Gastroesophageal sphincter (tissue), 4 donors: Measurements from ENCODE around the gene LPP. TPM values are rescaled to one million over a fixed set of nuclear protein-coding genes. Genes with fewer than 3 reads are reported as not detected.
A peak's percentile ranks its signal among the peaks of the same experiment; 100 is the strongest.

ENCODE experiments used
- ATAC-seq: fragments of 150-250 bp; one replicate; pipeline ENCODE4 v1.9.1; 2016; ENCODE audit warnings: mild to moderate bottlenecking, moderate library complexity
- H3K27ac ChIP-seq, 4 donors: fragments of 200-600 bp; sonication (generic) in 3 of 4; 1 replicate in 3 of 4; 2 replicates in 1 of 4; pipeline ENCODE4 v1.5.1; 2016 to 2019
- H3K27me3 ChIP-seq: fragments of 200-600 bp; sonication (generic); one replicate; pipeline ENCODE4 v1.5.1; 2019
- H3K36me3 ChIP-seq, 2 donors: fragments of 200-600 bp; sonication (generic); one replicate each; pipeline ENCODE4 v1.5.1; 2019; ENCODE audit warnings: control low read depth in 1 of 2
- H3K4me1 ChIP-seq, 3 donors: fragments of 200-600 bp; sonication (generic); 1 replicate in 2 of 3; 2 replicates in 1 of 3; pipeline ENCODE4 v1.5.1; 2016 to 2019; ENCODE audit warnings: control low read depth in 2 of 3
- H3K4me3 ChIP-seq, 2 donors: fragments of 200-600 bp; sonication (generic); one replicate each; pipeline ENCODE4 v1.5.1; 2019; ENCODE audit warnings: mild to moderate bottlenecking in 1 of 2, moderate library complexity in 1 of 2
- H3K9me3 ChIP-seq, 3 donors: fragments of 200-600 bp; sonication (generic); one replicate each; pipeline ENCODE4 v1.5.1; 2017 to 2019; ENCODE audit warnings: control low read depth in 2 of 3
- EP300 ChIP-seq: sonication (generic); formaldehyde crosslinking; IDR thresholded peaks from one replicate; pipeline ENCODE4 v1.6.1; 2017; ENCODE audit warnings: antibody characterized with exemption, mild to moderate bottlenecking
- POLR2A ChIP-seq, 2 donors: fragments of 450-650 bp; IDR thresholded peaks; one replicate each; pipeline ENCODE4 v1.6.1; 2017; ENCODE audit warnings: antibody characterized with exemption in 2 of 2, mild to moderate bottlenecking in 2 of 2, moderate library complexity in 1 of 2
- POLR2AphosphoS5 ChIP-seq: sonication (generic); formaldehyde crosslinking; IDR thresholded peaks from one replicate; pipeline ENCODE4 v1.6.1; 2017; ENCODE audit warnings: antibody characterized with exemption
- WGBS, 2 donors: methylation state at CpG; one replicate each; pipeline ENCODE4 v1.1.5; 2018; ENCODE audit warnings: low coverage in 1 of 2; 5-methylcytosine and 5-hydroxymethylcytosine counted together
- total RNA-seq, 4 donors: library from RNA; depleted of rRNA; stranded (reverse); fragments of >200 nt; gene quantifications; one replicate each; pipeline ENCODE4 v1.1.0, GENCODE V29; 2016
- TF ChIP-seq, protein P1 (sequence below), 4 experiments: fragments of 200-600 bp in 2 of 4; fragments of 450-650 bp in 2 of 4; sonication (generic) in 1 of 4; IDR thresholded peaks; one replicate each; pipeline ENCODE4 v1.5.1; 2017 to 2019; ENCODE audit warnings: antibody characterized with exemption in 4 of 4, mild to moderate bottlenecking in 2 of 4, moderate library complexity in 2 of 4

Gene LPP
- total RNA-seq, 4 donors from 2014 or later, result 1,243 to 2,297 (median 2,164) TPM

DNA sequence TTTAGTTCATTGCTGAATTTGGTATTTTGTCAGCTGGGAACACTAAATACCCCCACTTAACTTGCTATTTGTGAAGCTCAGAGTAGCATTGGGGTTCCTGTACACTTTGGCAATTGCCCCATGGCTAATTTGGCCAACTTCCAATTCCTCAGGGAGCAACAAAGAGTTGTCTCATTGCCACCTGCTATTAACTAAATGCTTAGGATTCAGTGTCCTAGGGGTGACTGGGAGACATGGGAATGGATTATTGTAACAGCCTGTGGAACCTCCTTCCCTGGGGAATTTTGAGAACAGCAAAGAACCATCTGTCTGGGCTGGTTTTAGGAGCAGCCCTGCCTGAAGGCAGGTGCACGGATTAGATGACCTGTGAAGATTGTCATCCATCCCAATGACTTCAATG, 580.4 kb downstream of the LPP start:
- peaks cover 0 to 20% (median 2%) of the 10 kb centered on the region in 3 donors for H3K4me1 ChIP-seq
- H3K4me3 ChIP-seq, result no peak overlapping the region
- H3K27ac ChIP-seq, result no peak overlapping the region
- TF ChIP-seq POLR2AphosphoS5 (peak; percentile 50), EP300 (no peak), POLR2A (IDR thresholded peaks at IDR 0.05) (no peak)
- TF ChIP-seq, protein P1, sequence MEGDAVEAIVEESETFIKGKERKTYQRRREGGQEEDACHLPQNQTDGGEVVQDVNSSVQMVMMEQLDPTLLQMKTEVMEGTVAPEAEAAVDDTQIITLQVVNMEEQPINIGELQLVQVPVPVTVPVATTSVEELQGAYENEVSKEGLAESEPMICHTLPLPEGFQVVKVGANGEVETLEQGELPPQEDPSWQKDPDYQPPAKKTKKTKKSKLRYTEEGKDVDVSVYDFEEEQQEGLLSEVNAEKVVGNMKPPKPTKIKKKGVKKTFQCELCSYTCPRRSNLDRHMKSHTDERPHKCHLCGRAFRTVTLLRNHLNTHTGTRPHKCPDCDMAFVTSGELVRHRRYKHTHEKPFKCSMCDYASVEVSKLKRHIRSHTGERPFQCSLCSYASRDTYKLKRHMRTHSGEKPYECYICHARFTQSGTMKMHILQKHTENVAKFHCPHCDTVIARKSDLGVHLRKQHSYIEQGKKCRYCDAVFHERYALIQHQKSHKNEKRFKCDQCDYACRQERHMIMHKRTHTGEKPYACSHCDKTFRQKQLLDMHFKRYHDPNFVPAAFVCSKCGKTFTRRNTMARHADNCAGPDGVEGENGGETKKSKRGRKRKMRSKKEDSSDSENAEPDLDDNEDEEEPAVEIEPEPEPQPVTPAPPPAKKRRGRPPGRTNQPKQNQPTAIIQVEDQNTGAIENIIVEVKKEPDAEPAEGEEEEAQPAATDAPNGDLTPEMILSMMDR (IDR thresholded peaks at IDR 0.05), result no peak
- no peaks in the 10 kb centered on the region for H3K27me3 ChIP-seq
- ATAC-seq, result no peak
- peaks cover 0 to 6% of the 10 kb centered on the region in 2 donors for H3K36me3 ChIP-seq
- 83 to 100% methylated on average over 1 of the region's 1 CpG for WGBS, 2 donors
- no peaks in the 10 kb centered on the region for H3K9me3 ChIP-seq

DNA sequence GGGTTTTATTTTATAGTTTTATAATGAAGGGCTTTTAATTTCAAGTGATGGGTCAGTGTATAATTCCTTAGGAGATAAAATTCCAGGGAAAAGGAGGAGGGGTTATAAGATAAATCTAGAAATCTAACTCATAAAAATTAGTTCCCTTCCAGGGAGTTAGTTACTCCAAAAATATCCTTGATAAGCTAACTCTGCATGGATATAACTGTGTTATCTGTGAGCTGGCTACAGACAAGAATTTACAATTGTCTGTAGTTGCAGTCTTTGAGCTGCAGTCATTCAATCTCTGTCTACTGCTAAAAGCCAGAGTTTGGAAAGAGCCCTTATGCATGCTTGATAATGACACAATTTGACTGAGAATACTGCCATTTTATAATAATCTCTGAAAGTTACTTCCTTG, 585.6 kb downstream of the LPP start:
- Histone ChIP-seq H3K27ac (no peak overlapping the region), H3K27me3 (no peaks in the 10 kb centered on the region), H3K4me1 (peaks cover 0 to 12% (median 4%) of the 10 kb centered on the region in 3 donors), H3K9me3 (no peaks in the 10 kb centered on the region), H3K36me3 (no peaks in the 10 kb centered on the region), H3K4me3 (no peak overlapping the region)
- no peak for ATAC-seq
- no peak for TF ChIP-seq EP300

DNA sequence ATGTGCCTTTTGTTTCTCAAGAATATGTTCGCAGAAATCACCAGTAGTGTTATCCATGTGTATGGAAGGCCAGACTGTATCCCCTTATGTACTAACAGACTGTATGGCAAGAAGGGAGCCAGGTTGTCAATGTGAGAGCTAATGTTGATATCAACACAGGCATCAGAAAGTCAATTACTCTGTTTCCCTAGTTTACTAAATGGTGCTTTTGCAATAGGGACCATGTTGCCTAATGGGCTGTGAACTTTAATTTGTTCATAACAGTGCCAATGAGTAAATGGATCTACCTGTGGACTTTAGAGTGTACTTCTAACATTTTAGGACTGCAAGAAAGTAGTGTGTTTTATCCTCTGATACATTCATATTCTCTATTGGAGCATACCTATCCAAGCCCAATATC, 586.1 kb downstream of the LPP start:
- H3K27ac ChIP-seq, result no peak overlapping the region
- TF ChIP-seq POLR2AphosphoS5 (no peak), EP300 (no peak), POLR2A (IDR thresholded peaks at IDR 0.05) (no peak)
- TF ChIP-seq, protein P1 (IDR thresholded peaks at IDR 0.05), result no peak
- H3K4me3 ChIP-seq, result no peak overlapping the region
- H3K27me3 ChIP-seq, result no peaks in the 10 kb centered on the region
- peaks cover 0 to 7% (median 2%) of the 10 kb centered on the region in 3 donors for H3K4me1 ChIP-seq
- WGBS, 2 donors, result 70 to 100% methylated on average over 1 of the region's 1 CpG
- no peak for ATAC-seq
- H3K36me3 ChIP-seq, result no peaks in the 10 kb centered on the region
- no peaks in the 10 kb centered on the region for H3K9me3 ChIP-seq

DNA sequence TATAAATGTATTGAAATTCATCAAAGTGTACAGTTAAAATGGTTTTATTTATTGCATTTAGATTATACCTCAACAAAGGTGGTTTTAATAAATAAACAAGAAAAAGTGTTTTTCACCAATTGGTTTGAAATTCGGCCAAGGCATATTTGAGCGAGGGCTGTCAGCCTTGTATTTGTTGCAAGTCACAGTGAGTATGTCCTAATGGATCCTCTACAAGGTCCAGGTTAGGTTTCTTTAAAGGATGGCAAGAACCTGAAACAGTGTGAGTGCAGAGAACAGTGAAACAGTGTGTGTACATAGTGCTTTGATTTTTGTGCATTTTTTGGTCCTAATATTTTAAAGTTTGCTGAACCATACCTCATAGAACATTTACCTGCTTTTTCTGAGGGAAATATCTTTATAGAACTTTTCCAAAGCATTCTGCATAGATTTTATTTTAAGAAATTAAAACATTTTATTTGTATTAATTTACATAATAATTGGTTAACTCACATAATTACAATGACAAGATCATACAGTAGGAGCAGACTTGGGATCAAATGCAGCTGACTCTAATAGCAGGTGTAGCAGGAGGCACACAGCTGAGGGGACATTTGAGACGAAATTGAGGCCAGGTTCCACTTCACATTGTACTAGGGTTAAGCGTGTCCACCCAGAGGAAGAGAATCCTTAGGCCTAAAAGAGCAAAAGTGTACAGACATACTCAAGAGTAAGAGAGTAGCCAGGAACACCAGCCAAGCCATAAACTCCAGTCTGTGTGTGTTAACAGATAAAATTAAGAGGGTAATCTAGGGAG, 589.0 kb downstream of the LPP start:
- WGBS, 2 donors, result 74 to 92% methylated on average over 3 to 4 of the region's 4 CpGs
- H3K27ac ChIP-seq, result peak overlapping the region in 1 of 4 donors; percentile 9

DNA sequence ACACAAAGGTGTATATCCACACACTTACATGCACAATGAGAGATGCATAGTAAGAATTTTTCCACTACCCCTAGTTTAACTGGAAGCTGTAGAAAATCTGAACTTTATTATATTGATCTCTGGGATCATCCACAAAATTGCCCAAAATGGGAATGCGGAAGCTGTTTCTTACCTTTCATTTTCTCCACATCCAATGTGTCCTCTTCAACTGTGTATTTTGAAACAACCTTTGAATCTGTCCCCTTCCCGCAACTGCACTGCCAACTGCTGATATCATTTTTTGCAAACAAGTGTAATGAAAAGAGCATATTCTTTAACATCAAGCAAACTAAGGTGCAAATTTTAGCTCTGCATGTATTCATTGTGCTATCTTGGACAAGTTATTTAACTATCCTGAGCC, 590.2 kb downstream of the LPP start:
- Histone ChIP-seq H3K27me3 (no peaks in the 10 kb centered on the region), H3K4me3 (no peak overlapping the region), H3K36me3 (no peaks in the 10 kb centered on the region), H3K9me3 (no peaks in the 10 kb centered on the region), H3K4me1 (peaks cover 0 to 30% (median 2%) of the 10 kb centered on the region in 3 donors), H3K27ac (no peak overlapping the region)
- WGBS, 2 donors, result 94 to 97% methylated on average over 2 of the region's 2 CpGs
- TF ChIP-seq POLR2AphosphoS5 (no peak), EP300 (no peak), POLR2A (IDR thresholded peaks at IDR 0.05) (no peak)
- TF ChIP-seq, protein P1 (IDR thresholded peaks at IDR 0.05), result no peak
- no peak for ATAC-seq

More for the DNA sequence above, 589.0 kb downstream of the LPP start:
- no peak for ATAC-seq
- no peaks in the 10 kb centered on the region for H3K27me3 ChIP-seq
- no peaks in the 10 kb centered on the region for H3K9me3 ChIP-seq
- no peaks in the 10 kb centered on the region for H3K36me3 ChIP-seq
- peaks cover 0 to 30% (median 2%) of the 10 kb centered on the region in 3 donors for H3K4me1 ChIP-seq
- no peak for TF ChIP-seq POLR2AphosphoS5
- TF ChIP-seq, protein P1 (IDR thresholded peaks at IDR 0.05), result no peak
- no peak for TF ChIP-seq EP300
- no peak for TF ChIP-seq POLR2A (IDR thresholded peaks at IDR 0.05)
- H3K4me3 ChIP-seq, result no peak overlapping the region
